CD14-positive monocyte (primary cell): ENCODE measurements around the gene RNGTT. TPM values are rescaled to one million over a fixed set of nuclear protein-coding genes. Genes with fewer than 3 reads are reported as not detected.
"Not testable (repeated sequence)": the region's sequence is repeated elsewhere in the genome, so short reads cannot be mapped to it uniquely, and the experiment has no call there.

ENCODE experiments used
- DNase-seq, 3 donors: peaks; one replicate each; pipeline ENCODE4 v3.0.0-alpha.2; 2011 to 2022
- H2AFZ ChIP-seq: 2 replicates; pipeline ENCODE4 v1.6.0; 2012; ENCODE audit warnings: mild to moderate bottlenecking, low read depth, low read length, inconsistent platforms; ENCODE audit not compliant: insufficient read depth, poor library complexity, severe bottlenecking
- H3K27ac ChIP-seq, 2 donors: 1 replicate in 1 of 2; 2 replicates in 1 of 2; pipeline ENCODE4 v1.5.1; 2012 to 2013; ENCODE audit warnings: low read length in 2 of 2, control low read depth in 1 of 2, inconsistent platforms in 1 of 2, low read depth in 1 of 2, mild to moderate bottlenecking in 1 of 2
- H3K27me3 ChIP-seq, 2 donors: one replicate each; pipeline versions ENCODE4 v1.6.0 to v1.6.1; 2011 to 2013; ENCODE audit warnings: low read length in 2 of 2; ENCODE audit not compliant: control insufficient read depth in 2 of 2, insufficient read depth in 2 of 2
- H3K36me3 ChIP-seq, 2 donors: replicated peaks in 1 of 2; 1 replicate in 1 of 2; 2 replicates in 1 of 2; pipeline versions ENCODE4 v1.5.1 to v1.6.1; 2012 to 2013; ENCODE audit warnings: low read length in 2 of 2, control low read depth in 1 of 2, inconsistent platforms in 1 of 2, mild to moderate bottlenecking in 1 of 2; ENCODE audit not compliant: insufficient read depth in 2 of 2, control insufficient read depth in 1 of 2
- H3K4me1 ChIP-seq, 2 donors: 1 replicate in 1 of 2; 2 replicates in 1 of 2; pipeline versions ENCODE4 v1.5.1 to v1.6.1; 2012 to 2013; ENCODE audit warnings: low read length in 2 of 2, control low read depth in 1 of 2, inconsistent platforms in 1 of 2, mild to moderate bottlenecking in 1 of 2, moderate library complexity in 1 of 2; ENCODE audit not compliant: insufficient read depth in 2 of 2, control insufficient read depth in 1 of 2
- H3K4me2 ChIP-seq: replicated peaks from 2 replicates; pipeline ENCODE3; 2012; ENCODE audit warnings: low read length, moderate library complexity, mild to moderate bottlenecking; ENCODE audit not compliant: poor library complexity, severe bottlenecking; ENCODE audit errors: extremely low read depth
- H3K4me3 ChIP-seq, 3 experiments: fragments of 200-600 bp in 1 of 3; sonication (generic) in 1 of 3; replicated peaks in 1 of 3; 1 replicate in 2 of 3; 2 replicates in 1 of 3; pipeline ENCODE4 v1.5.1; 2011 to 2013; ENCODE audit warnings: low read length in 3 of 3, mild to moderate bottlenecking in 3 of 3, control low read depth in 2 of 3, low read depth in 2 of 3, inconsistent platforms in 1 of 3, moderate library complexity in 1 of 3
- H3K79me2 ChIP-seq: 2 replicates; pipeline ENCODE4 v1.6.0; 2012; ENCODE audit warnings: mild to moderate bottlenecking, control low read depth, inconsistent platforms, low read length, moderate library complexity; ENCODE audit not compliant: insufficient read depth
- H3K9ac ChIP-seq: 2 replicates; pipeline ENCODE4 v1.6.0; 2017; ENCODE audit warnings: low read length, mild to moderate bottlenecking; ENCODE audit not compliant: insufficient read depth, poor library complexity, severe bottlenecking
- H3K9me3 ChIP-seq, 2 donors: replicated peaks in 1 of 2; 1 replicate in 1 of 2; 2 replicates in 1 of 2; pipeline versions ENCODE4 v1.5.1 to v1.6.1; 2012 to 2013; ENCODE audit warnings: low read length in 2 of 2, control low read depth in 1 of 2; ENCODE audit not compliant: control insufficient read depth in 1 of 2, insufficient read depth in 1 of 2
- H4K20me1 ChIP-seq: 2 replicates; pipeline ENCODE4 v1.6.0; 2012; ENCODE audit warnings: mild to moderate bottlenecking, low read length, control low read depth, moderate library complexity; ENCODE audit not compliant: insufficient read depth
- H3K27ac Mint-ChIP-seq, 7 donors: one replicate each; pipeline ENCODE4 v1.8.0; 2020; ENCODE audit warnings: mild to moderate bottlenecking in 7 of 7, mixed read lengths in 7 of 7, moderate library complexity in 6 of 7, inconsistent platforms in 2 of 7
- H3K27me3 Mint-ChIP-seq, 3 donors: one replicate each; pipeline ENCODE4 v1.8.0; 2021 to 2022; ENCODE audit warnings: low read depth in 3 of 3, mild to moderate bottlenecking in 3 of 3, mixed read lengths in 3 of 3, moderate library complexity in 3 of 3, inconsistent platforms in 1 of 3
- H3K36me3 Mint-ChIP-seq, 2 donors: one replicate each; pipeline ENCODE4 v1.8.0; 2020; ENCODE audit warnings: mixed read lengths in 2 of 2, inconsistent platforms in 1 of 2, mild to moderate bottlenecking in 1 of 2
- H3K4me1 Mint-ChIP-seq: one replicate; pipeline ENCODE4 v1.8.0; 2020; ENCODE audit warnings: mild to moderate bottlenecking, mixed read lengths
- H3K4me3 Mint-ChIP-seq, 2 donors: one replicate each; pipeline ENCODE4 v1.8.0; 2020; ENCODE audit warnings: mild to moderate bottlenecking in 2 of 2, mixed read lengths in 2 of 2, moderate library complexity in 1 of 2
- H3K9me3 Mint-ChIP-seq, 7 donors: one replicate each; pipeline ENCODE4 v1.8.0; 2020 to 2022; ENCODE audit warnings: mixed read lengths in 7 of 7, mild to moderate bottlenecking in 6 of 7, moderate library complexity in 6 of 7, inconsistent platforms in 2 of 7
- CTCF ChIP-seq: fragments of 200-600 bp; IDR thresholded peaks from one replicate; pipeline ENCODE4 v1.8.0; 2022; ENCODE audit warnings: antibody characterized with exemption, mild to moderate bottlenecking
- WGBS: methylation state at CpG from one replicate; pipeline ENCODE4 v1.1.5; 2013; ENCODE audit warnings: missing lambda C conversion rate; ENCODE audit not compliant: insufficient coverage; 5-methylcytosine and 5-hydroxymethylcytosine counted together
- intact Hi-C, 2 donors: fragments of 100-400 bp; cut with micrococcal nuclease; formaldehyde crosslinking; loops; one replicate each; pipeline versions ENCODE4 v1.15.0 to v1.15.1; 2023
- polyA plus RNA-seq, 3 donors: library from polyadenylated mRNA; depleted of rRNA in 1 of 3; unstranded in 2 of 3; stranded (reverse) in 1 of 3; fragments of 300-500 nt in 2 of 3; fragments of >200 nt in 1 of 3; fragmentation: Illumina TruSeq in 2 of 3; gene quantifications; 1 replicate in 2 of 3; 2 replicates in 1 of 3; pipeline ENCODE4 v1.2.3, GENCODE V29; 2012 to 2021

The RNGTT gene
- polyA plus RNA-seq, 3 donors, result 2.3 to 8.6 (median 5.8) TPM

DNA sequence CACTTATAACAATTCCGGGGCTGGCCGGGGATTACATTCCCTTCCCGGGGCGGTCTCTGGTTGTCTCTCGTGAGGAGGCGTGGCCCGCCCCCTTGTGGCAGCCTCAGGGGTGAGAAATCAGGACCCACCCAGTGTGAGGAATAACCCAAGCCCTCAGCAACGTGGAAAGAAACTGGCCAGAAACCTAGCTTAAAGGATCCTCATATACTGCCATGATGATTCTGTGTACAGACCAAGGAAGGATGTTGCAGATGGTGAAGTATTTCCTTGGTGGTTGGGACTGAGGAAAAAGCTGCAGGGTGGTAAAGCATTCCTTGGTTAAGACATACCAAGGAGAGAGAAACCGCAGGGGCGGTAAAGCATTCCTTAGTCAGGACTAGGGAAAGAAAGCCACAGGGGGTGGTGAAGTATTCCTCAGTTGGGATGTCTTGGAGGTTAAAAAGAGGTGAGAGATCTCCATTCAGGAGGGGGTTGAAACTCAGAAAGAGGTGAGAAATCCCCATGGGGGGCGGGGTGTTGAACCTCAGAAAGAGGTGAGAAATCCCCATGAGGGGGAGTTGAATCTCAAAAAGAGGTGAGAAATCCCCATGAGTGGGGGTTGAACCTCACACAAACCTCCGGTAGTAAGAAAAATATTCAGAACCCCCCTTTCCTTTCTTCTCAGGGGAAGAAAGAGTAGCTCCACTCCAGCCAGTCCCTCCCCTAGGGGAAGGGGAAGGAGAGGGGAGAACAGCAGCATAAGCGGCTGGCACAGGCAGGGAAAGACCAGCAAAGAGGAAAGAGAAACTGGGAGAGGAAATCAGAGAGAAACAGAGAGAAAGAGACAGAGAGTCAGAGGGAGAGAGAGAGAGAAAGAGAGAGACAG lies 238.1 kb downstream of the RNGTT start:
- Histone ChIP-seq H2AFZ (no peak overlapping the region), H3K27me3 (no peaks in the 10 kb centered on the region), H3K4me1 (no peaks in the 10 kb centered on the region), H3K27ac (no peak overlapping the region), H3K79me2 (no peaks in the 10 kb centered on the region), H3K9ac (no peak overlapping the region), H3K9me3 (no peaks in the 10 kb centered on the region), H4K20me1 (no peaks in the 10 kb centered on the region), H3K4me2 (no peak overlapping the region), H3K4me3 (no peak overlapping the region), H3K36me3 (no peaks in the 10 kb centered on the region)
- WGBS, result 97% methylated on average over 2 of the region's 13 CpGs
- intact Hi-C loops, result no loop called here
- H3K36me3 Mint-ChIP-seq, result peaks cover 22 to 29% of the 10 kb centered on the region in 2 donors
- H3K9me3 Mint-ChIP-seq, result peaks cover 0 to 4% (median 0%) of the 10 kb centered on the region in 7 donors
- H3K4me1 Mint-ChIP-seq, result no peaks in the 10 kb centered on the region
- H3K27ac Mint-ChIP-seq, result peak overlapping the region in 1 of 7 donors; percentile 24
- no peak for TF ChIP-seq CTCF
- no peak for DNase-seq
- no peak overlapping the region for H3K4me3 Mint-ChIP-seq
- H3K27me3 Mint-ChIP-seq, result no peaks in the 10 kb centered on the region

GRCh38 chr6:88722686-88723085 lies 240.7 kb downstream of the RNGTT start:
- H3K36me3 ChIP-seq, result no peaks in the 10 kb centered on the region
- no peaks in the 10 kb centered on the region for H3K9me3 ChIP-seq
- H3K9me3 Mint-ChIP-seq, result peaks cover 0 to 5% (median 2%) of the 10 kb centered on the region in 7 donors
- no peak overlapping the region for H3K4me3 Mint-ChIP-seq
- H3K79me2 ChIP-seq, result no peaks in the 10 kb centered on the region
- H3K27me3 ChIP-seq, result no peaks in the 10 kb centered on the region
- no peaks in the 10 kb centered on the region for H3K4me1 Mint-ChIP-seq
- peaks cover 9 to 13% of the 10 kb centered on the region in 2 donors for H3K36me3 Mint-ChIP-seq
- no peaks in the 10 kb centered on the region for H3K4me1 ChIP-seq
- H2AFZ ChIP-seq, result no peak overlapping the region
- no peak for DNase-seq
- TF ChIP-seq CTCF, result no peak
- no peak overlapping the region for H3K27ac ChIP-seq
- H3K4me2 ChIP-seq, result no peak overlapping the region
- H3K27ac Mint-ChIP-seq, result no peak overlapping the region
- WGBS, result no CpG with 5 or more reads among the region's 3 CpGs
- intact Hi-C loops, result no loop called here
- no peak overlapping the region for H3K4me3 ChIP-seq
- no peaks in the 10 kb centered on the region for H4K20me1 ChIP-seq
- no peak overlapping the region for H3K9ac ChIP-seq
- no peaks in the 10 kb centered on the region for H3K27me3 Mint-ChIP-seq

DNA sequence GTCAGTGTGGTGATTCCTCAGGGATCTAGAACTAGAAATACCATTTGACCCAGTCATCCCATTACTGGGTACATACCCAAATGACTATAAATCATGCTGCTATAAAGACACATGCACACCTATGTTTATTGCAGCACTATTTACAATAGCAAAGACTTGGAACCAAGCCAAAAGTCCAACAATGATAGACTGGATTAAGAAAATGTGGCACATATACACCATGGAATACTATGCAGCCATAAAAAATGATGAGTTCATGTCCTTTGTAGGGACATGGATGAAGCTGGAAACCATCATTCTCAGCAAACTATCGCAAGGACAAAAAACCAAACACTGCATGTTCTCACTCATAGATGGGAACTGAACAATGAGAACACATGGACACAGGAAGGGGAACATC lies 247.0 kb downstream of the RNGTT start:
- H3K4me2 ChIP-seq, H4K20me1 ChIP-seq, H3K27ac ChIP-seq, H3K9me3 ChIP-seq, intact Hi-C loops, H3K4me3 Mint-ChIP-seq, H2AFZ ChIP-seq, H3K4me1 ChIP-seq, DNase-seq, H3K36me3 ChIP-seq, H3K27me3 ChIP-seq, H3K79me2 ChIP-seq, H3K4me1 Mint-ChIP-seq, H3K9ac ChIP-seq, H3K4me3 ChIP-seq, H3K27ac Mint-ChIP-seq, H3K27me3 Mint-ChIP-seq: not testable (repeated sequence)
- no CpG with 5 or more reads among the region's 1 CpG for WGBS
- Mint-ChIP-seq H3K36me3 (peaks cover 7 to 16% of the 10 kb centered on the region in 2 donors), H3K9me3 (peaks cover 0 to 13% (median 3%) of the 10 kb centered on the region in 7 donors)
